Keratinocyte (primary cell): ENCODE measurements around the gene TSC22D4.

Experiments
- EZH2 ChIP-seq: IDR thresholded peaks from one replicate; pipeline ENCODE4 v1.6.1; 2012; ENCODE audit warnings: inconsistent platforms, mild to moderate bottlenecking, low read length, moderate library complexity
- TF ChIP-seq, protein P1 (sequence below), 3 experiments: IDR thresholded peaks in 1 of 3; conservative IDR thresholded peaks in 1 of 3; optimal IDR thresholded peaks in 1 of 3; 2 replicates in 2 of 3; 3 replicates in 1 of 3; pipeline versions ENCODE3 to v1.5.1; 2011; ENCODE audit warnings: low read length in 3 of 3, mild to moderate bottlenecking in 3 of 3, moderate library complexity in 2 of 3, control low read depth in 1 of 3, inconsistent platforms in 1 of 3; ENCODE audit not compliant: insufficient read depth in 2 of 3; ENCODE audit errors: extremely low read depth in 1 of 3

DNA sequence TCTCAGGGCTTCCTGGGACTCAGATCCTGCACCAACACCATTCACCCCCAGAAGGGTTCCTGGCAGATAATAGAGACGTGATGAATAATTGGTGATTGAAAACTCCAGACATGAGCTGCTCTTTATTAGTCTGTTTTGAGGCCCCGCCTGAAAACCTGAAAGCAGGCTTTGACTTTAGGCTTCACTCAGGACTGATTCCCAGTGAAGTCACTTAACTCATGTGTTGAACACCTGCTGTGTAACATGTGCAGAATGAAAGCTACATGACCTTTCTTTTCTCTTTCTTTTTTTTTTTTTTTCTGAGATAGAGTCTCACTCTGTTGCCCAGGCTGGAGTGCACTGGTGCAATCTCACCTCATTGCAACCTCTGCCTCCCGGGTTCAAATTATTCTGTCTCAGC, 23.8 kb downstream of the TSC22D4 start:
- TF ChIP-seq, protein P1, sequence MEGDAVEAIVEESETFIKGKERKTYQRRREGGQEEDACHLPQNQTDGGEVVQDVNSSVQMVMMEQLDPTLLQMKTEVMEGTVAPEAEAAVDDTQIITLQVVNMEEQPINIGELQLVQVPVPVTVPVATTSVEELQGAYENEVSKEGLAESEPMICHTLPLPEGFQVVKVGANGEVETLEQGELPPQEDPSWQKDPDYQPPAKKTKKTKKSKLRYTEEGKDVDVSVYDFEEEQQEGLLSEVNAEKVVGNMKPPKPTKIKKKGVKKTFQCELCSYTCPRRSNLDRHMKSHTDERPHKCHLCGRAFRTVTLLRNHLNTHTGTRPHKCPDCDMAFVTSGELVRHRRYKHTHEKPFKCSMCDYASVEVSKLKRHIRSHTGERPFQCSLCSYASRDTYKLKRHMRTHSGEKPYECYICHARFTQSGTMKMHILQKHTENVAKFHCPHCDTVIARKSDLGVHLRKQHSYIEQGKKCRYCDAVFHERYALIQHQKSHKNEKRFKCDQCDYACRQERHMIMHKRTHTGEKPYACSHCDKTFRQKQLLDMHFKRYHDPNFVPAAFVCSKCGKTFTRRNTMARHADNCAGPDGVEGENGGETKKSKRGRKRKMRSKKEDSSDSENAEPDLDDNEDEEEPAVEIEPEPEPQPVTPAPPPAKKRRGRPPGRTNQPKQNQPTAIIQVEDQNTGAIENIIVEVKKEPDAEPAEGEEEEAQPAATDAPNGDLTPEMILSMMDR (optimal IDR thresholded peaks at IDR 0.05 in 1 of 3, IDR thresholded peaks at IDR 0.05 in 1 of 3, conservative IDR thresholded peaks at IDR 0.05 in 1 of 3; ENCODE audit: extremely low read depth in 1 of 3, insufficient read depth in 2 of 3, low read length in 3 of 3): no peak
- TF ChIP-seq EZH2: no peak
